HEK293T (cell line): ENCODE data around the gene PRLHR.

Experiments
- BHLHE40 ChIP-seq: fragments of 450-650 bp; IDR thresholded peaks from 2 replicates; pipeline ENCODE4 v1.6.1; 2016; ENCODE audit warnings: mild to moderate bottlenecking, moderate library complexity, borderline replicate concordance
- FOXK2 ChIP-seq: fragments of 450-650 bp; IDR thresholded peaks from 2 replicates; pipeline ENCODE4 v1.6.1; 2016; ENCODE audit warnings: mild to moderate bottlenecking
- TARDBP ChIP-seq: fragments of 450-650 bp; IDR thresholded peaks from 2 replicates; pipeline ENCODE4 v1.6.1; 2016

GRCh38 chr10:118571123-118571522 lies 24.3 kb downstream of the PRLHR start:
- TF ChIP-seq FOXK2 (no peak), BHLHE40 (no peak), TARDBP (no peak)
